ENCODE measurements around the gene YIF1B.
A peak's percentile ranks its signal among the peaks of the same experiment; 100 is the strongest.
"Not testable (repeated sequence)": the region's sequence is repeated elsewhere in the genome, so short reads cannot be mapped to it uniquely, and the experiment has no call there.

The YIF1B gene

DNA sequence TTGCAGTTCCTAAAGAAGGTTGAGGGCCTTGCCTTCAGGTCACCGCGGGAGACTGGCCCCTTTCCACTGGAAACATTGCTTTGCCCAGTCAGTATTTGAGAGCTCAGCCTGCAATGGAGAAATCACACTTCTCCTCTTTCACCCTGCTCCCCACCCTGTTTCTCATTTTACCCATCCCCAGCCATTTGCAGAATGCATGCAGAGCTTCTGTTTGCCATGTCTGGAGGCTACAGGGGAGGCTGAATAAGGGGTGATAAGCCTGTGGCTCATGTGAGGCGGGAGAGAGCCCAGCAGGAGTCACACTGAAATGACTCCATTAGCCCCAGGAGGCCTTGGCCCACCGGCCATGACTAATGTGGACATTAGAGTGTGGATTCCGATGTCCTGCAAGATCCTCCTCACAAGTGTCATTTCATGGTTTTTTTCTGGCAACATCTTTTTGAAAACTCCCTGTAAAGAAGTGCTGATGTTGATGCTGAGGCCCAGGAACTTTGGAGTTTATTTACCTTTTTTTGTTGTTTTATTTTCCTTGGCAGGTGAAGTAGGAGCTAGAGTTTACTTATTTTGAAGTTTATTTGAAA is 45.1 kb downstream of the YIF1B start:
- DNase-seq, result no peak

- no peak for DNase-seq
Measured at GRCh38 chr19:38268539-38268938, 47.2 kb downstream of the YIF1B start.

- DNase-seq, result no peak
Measured at GRCh38 chr19:38267761-38268483, 47.8 kb downstream of the YIF1B start.

GRCh38 chr19:38266981-38267597 is 48.7 kb downstream of the YIF1B start:
- DNase-seq, result no peak

- DNase-seq, result no peak
Measured at GRCh38 chr19:38265921-38266429, 49.8 kb downstream of the YIF1B start.

DNA sequence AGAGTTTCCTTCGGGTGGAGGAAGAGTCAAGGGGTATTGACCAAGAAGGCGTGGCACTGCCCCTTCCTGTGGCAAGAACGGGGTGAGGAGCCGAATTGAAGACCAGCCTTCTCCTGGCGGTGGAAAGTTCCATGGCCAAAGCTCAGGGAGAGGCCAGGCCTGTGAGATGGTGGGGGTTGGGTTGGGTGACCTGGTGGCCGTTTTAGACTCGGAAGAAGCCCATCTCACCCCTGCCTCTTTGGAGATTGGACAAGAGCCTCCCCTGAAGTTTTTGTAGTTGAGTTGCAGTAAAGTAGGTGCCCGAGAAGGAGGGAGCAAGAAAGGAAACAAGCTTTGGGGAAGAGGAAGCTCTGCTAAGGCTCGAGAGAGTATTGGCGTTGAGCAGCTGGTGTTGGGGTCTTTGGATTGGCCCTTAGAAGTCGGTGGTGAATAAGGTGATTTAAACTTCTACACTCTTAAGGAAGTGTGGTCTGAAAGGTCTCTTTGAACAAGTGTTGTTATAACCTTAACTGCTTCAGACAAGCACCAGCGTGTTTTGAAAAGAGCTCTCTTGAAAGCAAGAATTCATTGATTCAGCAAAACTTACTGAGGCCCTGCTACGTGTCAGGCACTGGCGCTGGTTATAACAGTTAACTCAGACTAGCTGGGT is 50.4 kb downstream of the YIF1B start:
- no peak for DNase-seq

- no peak for DNase-seq
Measured at GRCh38 chr19:38264486-38265212, 51.1 kb downstream of the YIF1B start, which contains the start of gene SPINT2. Gene SPINT2, plus strand, starts transcription at chr19:38264573. Its CDS starts 320 bp downstream, at chr19:38264893.

DNA sequence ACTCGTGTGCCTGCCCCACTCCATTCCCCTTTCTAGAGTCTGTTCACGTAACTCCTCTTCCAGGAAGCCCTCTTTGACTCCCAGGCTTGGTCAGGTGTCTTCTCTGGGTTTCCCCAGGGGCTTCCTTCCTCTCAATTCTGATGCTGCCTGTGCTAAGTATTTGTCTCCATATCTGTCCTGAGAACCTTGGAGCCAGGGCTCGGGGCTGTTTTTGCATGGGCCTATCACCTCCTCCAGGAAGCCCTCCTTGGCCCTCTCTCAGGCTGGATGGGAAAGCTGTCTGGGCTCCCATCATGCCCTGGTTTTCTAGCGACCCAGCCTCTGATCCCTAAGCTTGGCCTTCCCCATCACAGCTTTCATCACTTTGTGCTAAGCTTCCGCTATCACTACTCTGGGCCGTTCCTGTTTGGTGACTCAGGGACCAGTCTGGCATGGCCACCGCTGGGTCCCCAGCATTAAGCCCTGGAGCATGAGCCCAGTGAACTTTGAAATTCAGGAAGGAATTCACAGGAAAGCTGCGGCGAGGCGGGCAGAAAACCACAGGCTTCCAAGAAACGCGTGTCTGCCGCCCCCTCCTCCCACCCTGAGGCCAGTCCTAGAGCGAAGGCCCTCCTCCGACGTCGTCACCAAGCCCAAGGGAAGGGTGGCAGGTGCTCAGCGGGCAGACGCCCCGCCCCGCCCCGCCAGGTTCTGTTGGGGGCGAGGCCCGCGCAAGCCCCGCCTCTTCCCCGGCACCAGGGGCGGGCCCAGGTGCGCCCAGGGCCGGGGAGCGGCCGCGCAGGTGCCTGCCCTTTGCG is 51.9 kb downstream of the YIF1B start:
- peak; percentile 83 for DNase-seq

DNA sequence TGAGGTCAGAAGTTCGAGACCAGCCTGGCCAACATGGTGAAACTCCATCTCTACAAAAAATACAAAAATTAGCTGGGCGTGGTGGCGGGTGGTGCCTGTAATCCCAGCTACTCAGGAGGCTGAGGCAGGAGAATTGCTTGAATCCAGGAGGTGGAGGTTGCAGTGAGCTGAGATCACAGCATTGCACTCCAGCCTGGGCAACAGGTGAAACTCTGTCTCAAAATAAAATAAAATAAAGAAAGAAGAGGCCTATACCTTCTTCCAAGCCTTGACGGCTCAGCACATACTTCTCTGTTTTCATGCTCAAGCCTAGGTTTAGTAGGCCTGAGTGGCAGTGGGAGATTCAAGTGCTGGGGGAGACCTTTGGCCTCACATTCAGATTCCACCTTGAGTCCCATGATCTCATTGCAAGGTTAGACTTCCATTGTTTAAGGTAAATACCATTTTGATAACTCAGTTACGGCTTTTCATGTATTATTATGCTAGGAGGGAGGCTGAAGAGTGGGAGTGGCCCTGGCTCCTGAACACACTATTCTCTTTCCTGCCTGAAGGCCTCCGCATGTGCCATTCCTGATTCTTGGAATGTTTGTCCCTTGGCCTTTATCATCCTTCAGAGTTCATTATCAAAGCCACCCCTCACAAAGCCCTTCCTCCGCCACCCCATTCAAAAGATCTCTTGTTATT is 53.0 kb downstream of the YIF1B start:
- DNase-seq, result no peak

DNA sequence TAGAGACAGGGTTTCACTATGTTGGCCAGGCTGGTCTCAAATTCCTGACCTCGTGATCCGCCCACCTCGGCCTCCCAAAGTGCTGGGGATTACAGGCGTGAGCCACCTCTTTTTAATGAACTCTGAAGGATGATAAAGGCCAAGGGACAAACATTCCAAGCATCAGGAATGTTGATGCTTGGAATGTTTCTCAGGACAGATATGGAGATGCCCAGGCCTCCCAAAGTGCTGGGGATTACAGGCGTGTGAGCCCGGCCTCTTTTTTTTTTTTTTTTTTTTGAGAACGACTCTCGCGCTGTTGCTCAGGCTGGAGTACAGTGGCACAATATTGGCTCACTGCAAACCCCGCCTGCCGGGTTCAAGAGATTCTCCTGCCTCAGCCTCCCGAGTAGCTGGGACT is 53.8 kb downstream of the YIF1B start:
- DNase-seq, result not testable (repeated sequence)

- DNase-seq, result no peak
Measured at GRCh38 chr19:38255383-38256014, 60.2 kb downstream of the YIF1B start.

GRCh38 chr19:38253788-38254187 is 62.0 kb downstream of the YIF1B start:
- DNase-seq, result no peak
